ENCODE results near the gene ABCC1. TPM values are rescaled to one million over a fixed set of nuclear protein-coding genes. Genes with fewer than 3 reads are reported as not detected.

The ABCC1 gene
- polyA plus RNA-seq, 1 experiment = 69.7 TPM

DNA sequence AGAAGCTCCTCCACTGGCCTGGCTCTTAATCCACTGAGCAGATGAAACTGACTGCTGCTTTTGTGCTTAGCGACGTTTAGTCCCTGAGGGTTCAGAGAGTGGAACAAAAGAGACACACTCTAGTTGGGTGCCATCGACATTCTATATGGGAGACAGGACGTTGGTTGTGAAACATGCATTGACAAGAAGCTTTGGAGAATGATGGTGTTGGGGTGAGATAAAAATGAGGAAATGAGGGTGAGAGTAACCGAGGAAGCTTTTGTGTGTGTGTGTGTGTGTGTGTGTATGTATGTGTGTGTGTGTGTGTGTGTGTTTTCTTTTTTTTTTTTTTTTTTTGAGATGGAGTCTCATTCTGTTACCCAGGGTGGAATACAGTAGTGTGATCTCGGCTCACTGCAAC is 89.5 kb downstream of the ABCC1 start:
- H3K27me3 ChIP-seq (ENCODE audit: control insufficient read depth, insufficient read depth, low read length) = no peaks in the 10 kb centered on the region
- H3K9me3 ChIP-seq (ENCODE audit: control insufficient read depth, insufficient read depth, low read length) = no peaks in the 10 kb centered on the region
- CTCF ChIA-PET = no interaction called here
- DNase-seq (ENCODE audit: low read depth, low spot score) = no peak
- H3K27ac ChIP-seq (ENCODE audit: low read depth, low read length) = no peak overlapping the region
- H3K4me3 ChIP-seq (ENCODE audit: low read depth, low read length) = no peak overlapping the region
- POLR2A ChIA-PET = no interaction called here
- TF ChIP-seq, protein P1, sequence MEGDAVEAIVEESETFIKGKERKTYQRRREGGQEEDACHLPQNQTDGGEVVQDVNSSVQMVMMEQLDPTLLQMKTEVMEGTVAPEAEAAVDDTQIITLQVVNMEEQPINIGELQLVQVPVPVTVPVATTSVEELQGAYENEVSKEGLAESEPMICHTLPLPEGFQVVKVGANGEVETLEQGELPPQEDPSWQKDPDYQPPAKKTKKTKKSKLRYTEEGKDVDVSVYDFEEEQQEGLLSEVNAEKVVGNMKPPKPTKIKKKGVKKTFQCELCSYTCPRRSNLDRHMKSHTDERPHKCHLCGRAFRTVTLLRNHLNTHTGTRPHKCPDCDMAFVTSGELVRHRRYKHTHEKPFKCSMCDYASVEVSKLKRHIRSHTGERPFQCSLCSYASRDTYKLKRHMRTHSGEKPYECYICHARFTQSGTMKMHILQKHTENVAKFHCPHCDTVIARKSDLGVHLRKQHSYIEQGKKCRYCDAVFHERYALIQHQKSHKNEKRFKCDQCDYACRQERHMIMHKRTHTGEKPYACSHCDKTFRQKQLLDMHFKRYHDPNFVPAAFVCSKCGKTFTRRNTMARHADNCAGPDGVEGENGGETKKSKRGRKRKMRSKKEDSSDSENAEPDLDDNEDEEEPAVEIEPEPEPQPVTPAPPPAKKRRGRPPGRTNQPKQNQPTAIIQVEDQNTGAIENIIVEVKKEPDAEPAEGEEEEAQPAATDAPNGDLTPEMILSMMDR (IDR thresholded peaks at IDR 0.05; ENCODE audit: low read depth, low read length) = no peak

DNA sequence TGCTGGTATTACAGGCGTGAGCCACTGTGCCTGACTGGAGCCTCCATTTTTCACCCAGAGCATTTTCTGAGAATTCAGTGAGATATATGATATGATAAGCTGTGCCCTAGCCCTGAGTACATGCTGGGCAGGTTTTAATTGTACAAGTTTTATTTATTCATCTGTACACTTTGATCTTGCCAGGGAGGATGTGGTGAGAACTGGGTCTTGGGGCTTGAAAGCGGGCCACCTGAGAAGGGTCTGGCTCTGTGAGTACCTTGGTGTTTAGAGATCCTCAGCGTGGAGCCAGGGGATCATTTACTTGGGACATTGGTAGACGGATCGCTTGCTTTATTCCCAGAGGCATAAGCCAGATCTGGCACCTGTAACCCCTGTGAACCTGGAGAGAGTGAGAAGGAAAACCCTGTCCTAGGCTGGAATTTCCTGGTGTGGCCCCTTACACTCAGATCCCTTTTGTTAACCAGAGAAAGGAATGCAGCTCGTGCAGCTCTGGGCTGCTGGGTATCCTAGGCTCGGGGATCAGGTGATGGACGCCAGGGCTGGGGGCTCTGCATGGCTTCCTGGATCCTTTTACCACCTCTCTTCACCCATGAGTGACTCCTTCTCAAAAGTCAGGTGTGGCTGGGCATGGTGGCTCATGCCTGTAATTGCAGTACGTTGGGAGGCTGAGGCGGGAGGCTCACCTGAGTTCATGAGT is 91.9 kb downstream of the ABCC1 start:
- ChIA-PET POLR2A (interaction anchor here (0.5 kb wide), 1 partner anchor 37 kb away, joined by 3 read pairs; no protein-coding TSS in a partner anchor), CTCF (interaction anchor here (0.7 to 2.1 kb wide), 3 partner anchors 76 to 166 kb away, joined by 3 to 6 read pairs (median 4); no protein-coding TSS in a partner anchor)
- H3K27ac ChIP-seq (ENCODE audit: low read depth, low read length) = peak overlapping the region; percentile 11
- no peak for DNase-seq (ENCODE audit: low read depth, low spot score)
- H3K27me3 ChIP-seq (ENCODE audit: control insufficient read depth, insufficient read depth, low read length) = no peaks in the 10 kb centered on the region
- H3K9me3 ChIP-seq (ENCODE audit: control insufficient read depth, insufficient read depth, low read length) = no peaks in the 10 kb centered on the region
- TF ChIP-seq, protein P1 (IDR thresholded peaks at IDR 0.05; ENCODE audit: low read depth, low read length) = no peak
- no peak overlapping the region for H3K4me3 ChIP-seq (ENCODE audit: low read depth, low read length)

DNA sequence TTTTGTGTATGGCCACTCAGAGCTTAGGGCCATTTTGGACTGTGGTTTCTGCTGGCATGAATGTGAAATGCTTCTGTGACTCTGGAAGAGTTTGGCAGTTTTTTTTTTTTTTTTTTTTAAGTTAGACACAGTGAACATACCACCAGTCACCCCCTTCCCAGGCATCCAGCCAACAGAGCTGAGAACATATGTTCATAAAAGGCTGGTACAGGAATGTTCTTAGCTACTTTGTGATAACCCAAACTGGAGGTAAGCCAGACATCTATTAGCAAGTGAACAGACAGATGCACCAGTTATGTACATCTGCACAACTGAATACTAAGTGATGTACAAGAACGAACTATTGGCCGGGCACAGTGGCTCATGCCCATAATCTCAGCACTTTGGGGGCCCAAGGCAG is 92.7 kb downstream of the ABCC1 start:
- no peak overlapping the region for H3K4me3 ChIP-seq (ENCODE audit: low read depth, low read length)
- ChIA-PET POLR2A (interaction anchor here (0.5 to 0.7 kb wide), 4 partner anchors 36 to 160 kb away, joined by 3 to 13 read pairs (median 6); no protein-coding TSS in a partner anchor), CTCF (interaction anchor here (0.7 to 2.1 kb wide), 3 partner anchors 76 to 167 kb away, joined by 3 to 6 read pairs (median 4); no protein-coding TSS in a partner anchor)
- peak; percentile 74 for DNase-seq (ENCODE audit: low read depth, low spot score)
- H3K27ac ChIP-seq (ENCODE audit: low read depth, low read length) = no peak overlapping the region
- TF ChIP-seq, protein P1 (IDR thresholded peaks at IDR 0.05; ENCODE audit: low read depth, low read length) = no peak
- no peaks in the 10 kb centered on the region for H3K9me3 ChIP-seq (ENCODE audit: control insufficient read depth, insufficient read depth, low read length)
- no peaks in the 10 kb centered on the region for H3K27me3 ChIP-seq (ENCODE audit: control insufficient read depth, insufficient read depth, low read length)

DNA sequence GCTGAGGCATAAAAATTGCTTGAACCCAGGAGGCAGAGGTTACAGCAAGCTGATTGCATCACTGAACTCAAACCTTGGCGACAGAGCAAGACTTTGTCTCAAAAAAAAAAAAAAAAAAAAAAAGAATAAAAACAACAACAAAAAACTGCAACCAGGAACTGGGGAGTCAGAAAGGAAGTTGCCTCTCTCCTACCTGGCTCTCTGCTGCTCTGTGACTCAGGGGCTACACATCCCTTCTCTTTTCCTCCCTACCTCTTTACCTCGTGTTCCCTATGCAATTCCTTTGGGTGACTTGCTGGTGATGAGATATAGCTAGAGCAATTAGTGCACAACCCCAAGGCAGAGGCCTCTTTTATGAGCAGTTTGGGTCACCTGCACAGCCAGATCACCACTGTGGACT is 95.9 kb downstream of the ABCC1 start:
- Histone ChIP-seq H3K27me3 (ENCODE audit: control insufficient read depth, insufficient read depth, low read length) (no peaks in the 10 kb centered on the region), H3K9me3 (ENCODE audit: control insufficient read depth, insufficient read depth, low read length) (no peaks in the 10 kb centered on the region), H3K4me3 (ENCODE audit: low read depth, low read length) (no peak overlapping the region), H3K27ac (ENCODE audit: low read depth, low read length) (no peak overlapping the region)
- TF ChIP-seq, protein P1 (IDR thresholded peaks at IDR 0.05; ENCODE audit: low read depth, low read length) = no peak
- ChIA-PET CTCF (interaction anchor here (0.6 to 1.6 kb wide), 4 partner anchors 22 to 460 kb away, joined by 3 to 7 read pairs (median 4); no protein-coding TSS in a partner anchor), POLR2A (no interaction called here)
- DNase-seq (ENCODE audit: low read depth, low spot score) = no peak

DNA sequence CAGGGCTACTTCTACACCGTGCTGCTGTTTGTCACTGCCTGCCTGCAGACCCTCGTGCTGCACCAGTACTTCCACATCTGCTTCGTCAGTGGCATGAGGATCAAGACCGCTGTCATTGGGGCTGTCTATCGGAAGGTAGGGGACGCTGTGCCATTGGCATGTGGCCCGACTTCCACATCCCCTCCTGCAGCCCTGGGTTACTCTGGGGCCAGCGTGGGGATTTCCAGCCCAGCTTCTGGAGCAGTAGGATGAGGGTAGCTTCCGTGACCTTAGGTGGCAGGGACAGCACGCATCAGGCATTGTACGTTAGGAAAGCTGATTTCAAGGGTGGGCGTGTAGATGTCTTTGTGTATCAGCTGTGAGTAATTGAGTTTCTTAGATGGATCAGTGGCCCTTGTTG is 96.5 kb downstream of the ABCC1 start:
- ChIA-PET CTCF (interaction anchor here (0.6 to 0.9 kb wide), 2 partner anchors 22 to 460 kb away, joined by 3 read pairs; no protein-coding TSS in a partner anchor), POLR2A (no interaction called here)
- Histone ChIP-seq H3K27me3 (ENCODE audit: control insufficient read depth, insufficient read depth, low read length) (no peaks in the 10 kb centered on the region), H3K4me3 (ENCODE audit: low read depth, low read length) (no peak overlapping the region), H3K9me3 (ENCODE audit: control insufficient read depth, insufficient read depth, low read length) (no peaks in the 10 kb centered on the region), H3K27ac (ENCODE audit: low read depth, low read length) (no peak overlapping the region)
- TF ChIP-seq, protein P1 (IDR thresholded peaks at IDR 0.05; ENCODE audit: low read depth, low read length) = peak; percentile 29
- no peak for DNase-seq (ENCODE audit: low read depth, low spot score)

Data from AG04450 (cell line).